C4-2B (cell line): ENCODE data around the gene ADD1.

Source experiments
- ZFX ChIP-seq: fragments of 450-650 bp; IDR thresholded peaks from 2 replicates; pipeline ENCODE4 v1.6.1; 2017
- TF ChIP-seq, protein P1 (sequence below): fragments of 450-650 bp; conservative IDR thresholded peaks from 2 replicates; pipeline ENCODE4 v1.5.1; 2017; ENCODE audit warnings: mild to moderate bottlenecking

DNA sequence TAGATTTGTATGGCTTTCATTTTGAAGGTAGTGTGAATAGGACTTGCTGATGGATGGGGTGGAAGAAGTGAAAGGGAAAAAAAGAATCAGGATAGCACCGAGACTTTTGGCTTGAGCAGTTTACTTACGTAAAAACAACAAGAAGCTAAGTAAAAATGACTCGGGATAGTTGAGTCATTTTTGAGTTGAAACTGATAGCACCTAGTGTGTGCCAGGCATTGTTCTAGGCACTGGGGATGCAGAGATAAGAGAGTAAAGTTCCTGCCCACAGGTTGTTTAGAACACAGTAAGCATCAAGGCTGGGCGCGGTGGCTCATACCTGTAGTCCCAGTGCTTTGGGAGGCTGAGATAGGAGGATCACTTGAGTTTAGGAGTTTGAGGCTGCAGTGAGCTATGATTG, 34.7 kb downstream of the ADD1 start:
- TF ChIP-seq, protein P1, sequence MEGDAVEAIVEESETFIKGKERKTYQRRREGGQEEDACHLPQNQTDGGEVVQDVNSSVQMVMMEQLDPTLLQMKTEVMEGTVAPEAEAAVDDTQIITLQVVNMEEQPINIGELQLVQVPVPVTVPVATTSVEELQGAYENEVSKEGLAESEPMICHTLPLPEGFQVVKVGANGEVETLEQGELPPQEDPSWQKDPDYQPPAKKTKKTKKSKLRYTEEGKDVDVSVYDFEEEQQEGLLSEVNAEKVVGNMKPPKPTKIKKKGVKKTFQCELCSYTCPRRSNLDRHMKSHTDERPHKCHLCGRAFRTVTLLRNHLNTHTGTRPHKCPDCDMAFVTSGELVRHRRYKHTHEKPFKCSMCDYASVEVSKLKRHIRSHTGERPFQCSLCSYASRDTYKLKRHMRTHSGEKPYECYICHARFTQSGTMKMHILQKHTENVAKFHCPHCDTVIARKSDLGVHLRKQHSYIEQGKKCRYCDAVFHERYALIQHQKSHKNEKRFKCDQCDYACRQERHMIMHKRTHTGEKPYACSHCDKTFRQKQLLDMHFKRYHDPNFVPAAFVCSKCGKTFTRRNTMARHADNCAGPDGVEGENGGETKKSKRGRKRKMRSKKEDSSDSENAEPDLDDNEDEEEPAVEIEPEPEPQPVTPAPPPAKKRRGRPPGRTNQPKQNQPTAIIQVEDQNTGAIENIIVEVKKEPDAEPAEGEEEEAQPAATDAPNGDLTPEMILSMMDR, result no peak
- no peak for TF ChIP-seq ZFX
